NCI-H146 (cell line): ENCODE data around the gene FGD5.
"Not testable (repeated sequence)": the region's sequence is repeated elsewhere in the genome, so short reads cannot be mapped to it uniquely, and the experiment has no call there.

Source experiments
- DNase-seq: peaks from one replicate; lab custom pipeline; 2025; lab: John Stamatoyannopoulos, UW

Gene FGD5

GRCh38 chr3:14805961-14806537 lies 12.7 kb upstream of the FGD5 start:
- no peak for DNase-seq

DNA sequence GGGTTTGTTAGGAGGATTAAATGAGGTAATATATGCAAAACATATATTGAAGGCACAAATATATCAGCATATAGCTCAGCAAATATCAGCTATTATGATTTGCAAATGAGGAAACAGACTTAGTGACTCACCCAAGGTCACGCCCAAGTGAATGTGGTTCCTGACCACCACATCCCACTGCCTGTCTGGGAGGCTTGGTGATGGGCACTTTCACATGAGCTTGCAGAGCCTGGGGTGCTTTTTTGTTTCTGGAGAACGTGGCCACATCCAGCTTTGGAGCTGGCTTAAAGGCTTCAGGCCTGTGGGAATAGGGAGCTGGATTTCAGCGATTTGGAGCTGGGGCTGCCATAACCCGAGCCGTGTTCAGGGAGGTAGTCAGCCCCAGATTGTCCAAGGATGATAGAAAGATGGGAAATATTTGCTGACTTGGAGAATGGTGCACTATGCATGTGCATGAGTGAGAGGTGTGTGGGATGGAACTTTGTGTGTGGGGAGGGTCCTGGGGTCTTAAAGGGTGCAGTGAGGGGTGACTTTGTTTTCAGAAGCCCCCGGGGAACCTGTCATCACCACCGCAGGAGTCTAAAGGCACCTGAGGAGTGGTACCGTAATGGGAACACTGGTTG lies 12.0 kb upstream of the FGD5 start:
- no peak for DNase-seq

DNA sequence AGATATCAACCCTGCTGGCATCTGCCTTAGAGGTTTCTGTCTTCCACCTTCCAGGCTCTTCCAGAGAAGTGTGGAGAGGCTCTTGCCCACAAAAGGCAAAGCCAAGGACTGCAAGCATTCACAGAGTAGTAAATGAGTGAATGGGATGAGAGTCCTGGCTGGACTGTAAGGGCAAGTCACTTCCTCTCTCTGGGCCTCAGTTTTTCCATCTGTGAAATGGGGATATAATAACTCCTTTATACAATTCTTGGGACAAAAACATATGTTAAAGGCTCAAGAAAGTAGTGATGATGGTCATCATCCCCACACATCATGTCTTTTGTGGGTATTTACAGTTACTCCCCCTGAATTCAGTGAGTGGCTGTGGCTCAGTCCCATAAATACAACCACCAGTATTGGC lies 10.7 kb upstream of the FGD5 start:
- no peak for DNase-seq

- DNase-seq: no peak
Observed at GRCh38 chr3:14808502-14809266, 10.1 kb upstream of the FGD5 start.

GRCh38 chr3:14809611-14810010 lies 9.2 kb upstream of the FGD5 start:
- DNase-seq: not testable (repeated sequence)

DNA sequence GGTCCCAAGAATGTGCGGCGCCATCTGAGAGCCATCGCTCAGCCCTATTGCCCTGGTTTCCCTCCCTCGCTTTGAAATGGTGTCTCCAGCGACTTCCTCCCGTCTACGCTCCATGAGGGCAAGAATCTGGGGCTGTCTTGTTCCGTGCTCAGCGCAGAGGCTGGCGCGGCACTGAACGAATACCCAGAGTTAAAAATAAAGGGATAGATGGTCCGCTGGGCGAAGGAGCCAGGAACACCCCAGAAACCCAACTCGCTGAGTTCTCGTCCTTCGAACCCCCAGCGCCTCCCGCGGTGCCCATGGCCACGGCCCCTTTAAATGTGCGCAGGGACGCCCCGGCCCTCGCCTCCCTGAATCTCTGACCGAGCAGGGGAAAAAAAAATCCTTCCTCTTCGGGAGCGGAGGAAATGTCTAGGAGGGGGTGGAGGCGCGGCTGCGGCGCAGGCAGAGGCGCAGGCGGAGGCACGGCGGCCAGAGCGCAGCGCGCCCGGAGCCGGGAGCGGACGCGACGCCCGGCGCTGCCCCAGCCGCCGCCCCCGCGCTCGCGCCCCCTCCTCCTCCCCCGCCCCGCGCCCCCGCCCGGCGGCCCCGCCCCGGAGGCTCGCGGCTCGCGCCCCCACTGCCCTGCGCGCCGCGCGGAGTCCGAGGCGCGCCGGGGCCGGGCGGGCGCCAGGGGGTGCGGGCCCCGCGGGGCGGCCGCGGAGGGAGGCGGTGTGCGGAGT lies 8.5 kb upstream of the FGD5 start:
- no peak for DNase-seq

DNA sequence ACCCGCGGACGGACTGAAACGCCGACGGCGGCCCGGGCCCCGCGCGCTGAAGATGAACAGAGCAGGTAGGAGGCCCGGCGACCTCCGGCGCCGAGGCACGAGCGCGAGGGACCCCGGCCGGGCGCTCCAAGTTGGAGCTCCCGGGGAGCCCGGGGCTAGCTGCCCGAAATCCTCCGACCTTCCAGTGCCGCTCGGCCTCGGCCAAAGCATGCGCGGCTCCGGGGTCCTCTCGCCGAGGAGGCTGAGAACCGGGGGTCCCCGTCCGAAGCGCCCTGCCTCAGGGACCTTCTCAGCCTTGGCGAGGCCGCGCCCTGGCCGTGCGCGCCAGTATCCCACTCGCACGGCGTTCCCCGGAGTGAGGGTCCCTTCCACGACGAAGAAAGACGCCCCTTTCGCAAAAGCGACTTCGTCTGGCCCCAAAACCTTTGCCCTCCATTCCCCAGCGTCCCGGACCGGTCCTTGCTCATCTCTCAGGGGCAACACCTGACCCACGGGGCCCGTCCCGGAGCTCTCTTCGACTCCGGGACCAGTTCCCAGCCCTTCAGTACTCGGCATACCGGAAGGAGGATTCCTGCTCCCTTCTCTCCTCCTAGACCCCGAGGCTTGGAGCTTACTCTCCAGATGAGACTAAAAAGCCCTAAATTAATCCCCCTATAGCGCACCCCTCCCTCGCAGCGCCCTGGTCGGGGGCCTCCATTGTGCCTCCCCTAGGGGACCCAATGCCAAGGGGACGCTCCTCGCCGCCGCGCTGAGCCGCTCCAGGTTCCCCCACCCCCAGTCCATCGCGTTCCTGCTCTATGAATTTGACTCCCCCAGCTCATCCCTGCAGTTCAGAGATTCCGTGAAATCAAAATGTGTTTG lies 7.7 kb upstream of the FGD5 start:
- DNase-seq: no peak

- DNase-seq: no peak
Observed at GRCh38 chr3:14811684-14812083, 7.1 kb upstream of the FGD5 start.

- no peak for DNase-seq
Observed at GRCh38 chr3:14812196-14812790, 6.5 kb upstream of the FGD5 start.

- no peak for DNase-seq
Observed at GRCh38 chr3:14814411-14814871, 4.3 kb upstream of the FGD5 start.

- no peak for DNase-seq
Observed at GRCh38 chr3:14816359-14816758, 2.4 kb upstream of the FGD5 start.

DNA sequence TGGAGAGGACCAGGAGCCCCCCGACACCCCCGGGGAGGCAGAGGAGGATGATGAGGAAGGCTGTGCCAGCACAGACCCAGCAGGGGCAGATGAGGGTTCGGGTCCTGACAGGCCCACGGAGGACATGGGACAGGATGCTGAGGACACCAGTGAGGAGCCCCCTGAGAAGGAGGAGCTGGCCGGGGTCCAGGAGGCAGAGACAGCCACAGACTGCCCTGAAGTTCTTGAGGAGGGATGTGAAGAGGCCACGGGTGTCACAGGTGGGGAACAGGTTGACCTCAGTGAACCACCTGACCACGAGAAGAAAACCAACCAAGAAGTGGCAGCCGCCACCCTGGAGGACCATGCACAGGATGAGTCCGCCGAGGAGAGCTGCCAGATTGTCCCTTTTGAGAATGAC lies 909 bp downstream of the FGD5 start:
- DNase-seq: no peak

- no peak for DNase-seq
Observed at GRCh38 chr3:14820156-14820555, 1.4 kb downstream of the FGD5 start.

GRCh38 chr3:14821151-14821550 lies 2.4 kb downstream of the FGD5 start:
- DNase-seq: no peak

DNA sequence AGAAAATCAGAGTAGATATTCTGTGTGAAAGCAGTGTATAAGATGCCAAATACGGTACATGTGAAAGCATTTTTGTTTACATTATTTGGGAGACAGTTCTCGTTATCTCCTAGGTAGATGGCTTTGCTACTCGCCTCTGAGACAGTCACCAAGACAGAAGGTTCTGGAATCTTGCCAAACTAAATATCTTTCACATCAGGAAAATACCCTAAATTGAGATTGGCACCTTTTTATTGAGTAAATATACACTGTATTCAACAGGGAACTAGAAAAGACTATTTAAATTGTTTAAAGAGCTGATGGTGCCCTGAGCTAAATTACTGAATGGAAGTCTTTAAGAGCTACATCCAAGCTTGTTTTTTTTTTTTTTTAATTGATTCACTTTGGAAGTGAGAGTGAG lies 3.4 kb downstream of the FGD5 start:
- no peak for DNase-seq

- no peak for DNase-seq
Observed at GRCh38 chr3:14822670-14823390, 4.1 kb downstream of the FGD5 start.

- DNase-seq: no peak
Observed at GRCh38 chr3:14823393-14823792, 4.6 kb downstream of the FGD5 start.

DNA sequence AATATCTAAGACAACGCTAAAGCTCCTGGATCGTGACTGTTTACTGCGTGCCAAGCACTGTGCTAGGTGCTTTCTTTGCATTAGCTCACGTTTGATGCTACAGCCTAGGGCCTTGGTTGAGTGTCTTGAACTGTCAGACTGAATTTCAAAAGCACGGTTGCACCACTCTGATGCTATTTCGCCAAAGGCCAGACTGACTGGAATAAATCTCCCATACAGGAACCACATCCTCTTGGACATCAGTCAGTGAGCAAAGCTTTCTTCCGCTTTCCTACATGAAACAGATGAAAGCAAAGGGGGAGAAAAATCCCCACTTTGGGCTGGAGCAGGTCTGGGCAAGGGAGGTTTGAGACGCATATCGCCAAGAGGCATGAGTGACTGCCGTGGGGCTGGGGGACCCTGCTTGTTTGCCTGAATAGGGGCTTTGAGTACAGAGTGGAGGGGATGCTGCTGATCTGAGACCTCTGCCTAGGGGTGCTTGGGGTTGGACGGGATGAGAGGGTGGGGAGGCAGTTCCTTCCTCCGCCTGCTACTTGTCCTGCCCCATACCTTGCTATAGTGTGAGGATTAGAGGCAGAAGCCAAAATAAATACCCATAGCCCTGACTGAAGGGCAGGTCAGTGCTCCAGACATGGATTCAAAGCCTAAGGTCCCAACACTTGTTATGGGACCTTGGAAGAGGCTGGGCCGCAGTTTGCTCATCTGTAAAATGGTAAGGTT lies 5.3 kb downstream of the FGD5 start:
- no peak for DNase-seq

DNA sequence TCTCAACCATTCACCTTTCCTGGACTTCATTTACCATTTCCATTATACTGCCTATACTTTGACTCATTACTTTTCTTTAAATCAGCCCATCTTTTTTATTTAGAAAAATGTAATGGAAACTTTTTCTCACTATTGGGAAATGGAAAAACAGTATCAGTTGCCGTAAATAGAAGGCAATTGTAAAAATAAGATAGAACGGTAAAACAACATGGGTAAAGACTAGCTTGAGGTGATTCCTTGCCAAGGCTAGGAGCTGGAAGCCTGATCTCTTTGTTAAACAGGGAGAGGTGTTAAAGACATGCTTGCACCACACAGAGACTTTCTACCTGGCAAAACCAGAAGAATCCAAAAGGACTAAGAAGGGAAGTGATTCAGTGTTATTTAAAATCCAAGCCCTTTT lies 5.9 kb downstream of the FGD5 start:
- DNase-seq: no peak

- DNase-seq: no peak
Observed at GRCh38 chr3:14826069-14826468, 7.3 kb downstream of the FGD5 start.
